HG03575 (cell line): ENCODE results near the gene AIFM1.

Experiments
- ATAC-seq: cut with Tn5 transposase; IDR thresholded peaks from one replicate; pipeline ENCODE4 v1.9.1; 2021; ENCODE audit not compliant: unreplicated experiment, insufficient number of reproducible peaks, low FRiP score; ENCODE audit errors: extremely low read depth

The AIFM1 gene

DNA sequence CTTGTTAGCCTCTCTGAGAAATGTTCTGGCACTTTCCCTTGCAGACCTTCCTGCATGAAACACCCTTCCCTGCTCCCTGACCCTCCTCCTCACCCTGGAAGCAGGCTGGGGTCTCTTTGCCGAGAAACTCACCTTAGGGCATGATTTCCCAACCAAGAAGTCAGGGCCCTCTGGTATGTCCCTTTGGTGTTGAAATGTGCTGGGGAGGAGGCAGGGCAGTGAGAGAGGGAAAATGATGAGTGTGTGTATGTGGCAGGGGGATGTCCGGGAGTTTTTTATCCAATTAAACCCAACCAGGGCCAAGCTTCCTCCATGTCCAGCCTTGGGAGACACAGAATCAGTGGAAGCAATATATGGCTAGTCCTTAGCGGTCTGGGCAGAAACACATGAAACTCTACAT is 60.4 kb downstream of the AIFM1 start:
- no peak for ATAC-seq

DNA sequence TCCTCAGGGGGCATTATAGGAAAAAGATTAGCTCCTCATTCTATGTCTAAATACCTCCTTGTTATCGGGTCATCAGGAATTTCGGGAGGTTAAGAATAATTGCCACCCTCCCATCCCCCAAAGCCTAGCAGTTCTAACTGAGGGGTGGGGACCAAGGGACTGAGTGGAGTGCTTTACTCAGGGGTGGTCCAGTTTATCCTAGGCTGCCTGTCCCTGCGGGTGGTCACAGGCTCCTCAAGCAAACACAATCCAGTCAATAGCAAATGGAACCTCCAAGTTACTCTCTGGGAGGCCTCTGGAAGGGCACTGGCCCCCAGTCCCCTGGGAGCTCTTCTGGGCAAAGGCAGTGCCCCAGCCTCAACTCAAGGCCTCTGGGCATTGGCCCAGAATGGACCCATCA is 62.0 kb downstream of the AIFM1 start:
- ATAC-seq = no peak

DNA sequence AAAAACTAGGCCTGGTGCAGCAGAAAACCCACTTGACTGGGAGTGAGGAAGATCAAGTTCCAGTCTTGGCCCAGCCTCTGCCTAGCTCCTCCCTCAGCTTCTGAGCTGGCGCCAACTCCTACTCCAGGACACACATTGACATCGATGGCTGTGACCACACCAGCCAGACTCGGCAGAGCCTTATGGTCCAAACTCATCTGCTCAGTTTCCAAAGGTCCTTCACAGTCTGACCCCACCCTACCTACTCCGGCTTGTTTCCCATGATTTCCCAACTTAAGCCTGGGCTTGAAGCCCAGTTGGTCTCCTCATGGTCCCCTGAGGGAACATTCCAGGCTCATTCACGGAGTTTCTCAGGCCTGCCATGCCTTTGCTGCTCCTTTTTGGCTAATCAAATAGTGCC is 65.5 kb downstream of the AIFM1 start:
- ATAC-seq = no peak

DNA sequence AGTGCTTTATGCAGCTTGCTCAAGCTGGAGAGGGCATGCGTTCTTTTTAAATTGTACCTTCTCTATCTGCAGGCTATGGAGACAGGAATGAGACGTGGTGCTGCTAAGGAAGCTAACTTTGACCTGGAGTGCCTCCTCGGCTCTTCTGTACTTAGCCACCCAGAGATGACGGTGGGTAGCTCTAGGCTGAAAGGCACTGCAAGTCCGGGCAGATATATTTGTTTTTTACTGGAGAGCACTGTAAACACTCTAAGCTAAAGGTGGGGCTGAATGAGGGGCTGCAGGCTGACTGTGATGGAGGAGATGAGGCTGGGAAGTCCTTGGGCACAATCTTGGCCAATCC is 67.5 kb downstream of the AIFM1 start:
- no peak for ATAC-seq

DNA sequence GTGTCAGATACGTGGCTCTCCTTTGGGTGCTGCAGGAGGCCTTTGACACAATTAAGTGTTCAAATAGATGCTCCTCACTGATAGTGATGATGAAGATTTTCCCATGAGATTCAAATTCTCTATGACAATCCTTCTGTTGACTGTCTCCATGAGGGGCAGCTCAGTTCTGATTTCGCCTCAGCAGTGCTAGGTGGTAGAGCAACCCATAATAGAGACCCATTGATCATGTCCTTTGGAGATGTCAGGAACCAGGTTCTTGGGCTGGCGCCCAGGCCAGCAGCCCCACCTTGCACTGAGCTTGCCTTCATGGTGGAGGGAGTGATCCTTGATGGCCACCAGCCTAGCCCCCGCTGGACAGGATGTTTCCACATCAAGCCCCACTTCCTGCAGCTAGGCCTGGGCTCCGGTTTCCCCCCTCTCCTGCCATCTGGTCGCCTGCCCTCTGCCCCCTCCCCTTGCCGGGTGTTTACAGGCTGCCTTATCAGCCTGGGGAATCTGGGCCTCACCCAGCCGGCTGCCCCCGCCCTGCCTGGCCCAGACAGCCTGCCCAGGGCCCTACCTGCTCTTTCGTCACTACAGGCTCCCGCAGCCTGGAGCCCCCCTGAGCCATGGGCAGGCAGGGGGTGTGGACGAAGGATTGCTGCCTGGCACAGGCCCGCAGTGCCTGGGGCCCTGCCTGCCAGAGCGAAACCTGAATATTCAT is 68.0 kb downstream of the AIFM1 start:
- no peak for ATAC-seq

DNA sequence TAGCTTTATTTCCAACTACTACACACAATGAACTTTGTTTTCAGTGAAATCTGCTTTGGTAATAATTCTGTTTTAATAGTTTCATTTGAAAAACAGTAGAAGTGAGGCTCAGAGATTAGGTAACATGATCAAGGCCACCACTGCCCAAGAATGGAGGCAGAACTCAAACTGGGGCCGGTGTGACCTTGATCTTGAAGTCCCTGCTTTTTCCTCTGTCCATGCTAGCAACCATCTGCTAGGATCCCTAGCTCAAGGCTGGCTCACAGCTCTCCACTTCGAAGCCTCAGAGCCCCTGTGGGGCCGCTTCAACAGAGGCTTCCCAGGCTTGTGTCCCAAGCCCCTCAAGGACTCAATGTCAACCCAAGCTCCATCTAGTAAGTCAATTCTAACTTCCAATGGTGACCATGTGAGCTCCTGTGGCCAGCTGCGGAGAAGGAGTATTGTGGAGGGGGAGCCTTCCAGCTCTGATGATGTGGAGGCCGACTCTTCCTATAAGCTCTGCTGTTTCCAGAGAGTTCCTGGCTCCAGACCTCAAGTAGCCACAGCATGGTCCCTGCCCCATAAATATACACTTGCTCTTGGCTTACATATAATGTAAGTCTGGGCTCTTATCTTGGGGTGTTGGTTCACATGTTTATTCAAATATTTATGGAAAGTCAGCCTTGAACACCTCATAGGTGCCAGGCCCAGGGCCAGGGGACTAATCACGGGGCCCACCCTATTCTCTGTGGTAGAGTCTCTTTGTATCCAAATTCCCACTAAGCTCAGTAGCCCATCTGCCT is 70.2 kb downstream of the AIFM1 start:
- ATAC-seq = no peak

DNA sequence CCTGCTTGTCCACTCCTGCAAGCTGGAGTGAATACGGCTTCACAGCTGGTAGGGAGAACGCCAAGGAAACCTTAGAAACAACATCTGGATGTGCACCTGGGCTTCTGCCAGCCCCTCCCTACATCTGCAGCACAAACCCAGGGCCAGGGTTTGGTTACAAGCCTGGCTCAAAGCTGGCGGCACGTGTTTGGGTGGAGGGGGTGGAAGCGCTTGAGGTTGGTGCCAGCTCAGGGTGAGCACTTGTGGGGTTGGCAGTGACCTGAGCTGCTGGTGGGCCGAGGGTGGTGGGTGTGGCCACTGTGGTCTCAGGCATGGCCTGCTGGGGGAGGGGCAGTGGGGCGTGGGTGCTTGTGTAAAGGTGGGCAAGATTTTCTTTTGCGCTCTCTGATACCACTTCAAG is 70.9 kb downstream of the AIFM1 start:
- ATAC-seq = no peak

DNA sequence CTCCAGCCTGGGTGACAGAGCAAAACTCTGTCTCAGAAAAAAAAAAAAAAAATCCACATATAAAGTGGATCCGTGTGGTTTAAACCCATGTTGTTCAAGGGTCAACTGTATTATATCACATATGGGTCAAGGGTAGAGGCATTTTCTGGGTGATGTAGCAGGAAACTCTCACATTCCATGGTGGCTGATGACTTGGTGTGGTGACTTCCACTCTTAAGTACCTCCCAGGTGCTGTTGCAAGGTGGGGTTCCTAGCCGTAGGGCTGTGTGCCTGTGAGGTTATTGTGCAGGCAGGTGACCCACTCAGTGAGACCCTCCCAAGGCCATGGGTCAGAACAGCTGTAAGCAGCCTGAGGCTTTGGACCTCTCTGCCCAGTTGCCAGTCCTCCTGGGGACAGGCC is 72.4 kb downstream of the AIFM1 start:
- no peak for ATAC-seq

DNA sequence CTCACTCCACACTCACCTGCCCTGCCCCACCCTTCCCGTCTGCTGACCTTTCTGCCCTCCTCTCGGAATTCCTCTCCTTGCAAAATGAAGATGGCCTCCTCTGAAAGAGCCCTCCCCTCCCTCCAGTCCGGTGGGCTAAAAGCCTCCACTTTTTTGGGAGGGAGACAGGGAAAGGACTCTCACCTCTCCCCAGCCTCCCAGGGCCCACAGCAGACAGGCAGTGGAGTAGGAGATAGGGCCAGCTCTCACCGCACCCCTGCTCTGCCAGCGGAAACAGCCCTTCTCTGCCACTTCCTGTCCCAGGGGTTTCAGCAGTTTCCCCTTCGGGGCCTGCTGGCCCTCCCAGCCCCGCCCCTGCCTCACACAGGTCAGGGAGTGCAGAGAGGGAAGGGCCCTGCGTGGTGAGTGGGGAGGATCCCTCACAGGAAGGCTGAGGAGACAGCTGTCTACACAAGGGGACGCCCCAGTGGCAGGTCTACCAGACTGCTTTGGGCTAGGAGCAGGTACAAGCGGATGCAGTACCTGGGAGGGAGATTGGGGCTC is 73.6 kb downstream of the AIFM1 start:
- ATAC-seq = peak; percentile 97

DNA sequence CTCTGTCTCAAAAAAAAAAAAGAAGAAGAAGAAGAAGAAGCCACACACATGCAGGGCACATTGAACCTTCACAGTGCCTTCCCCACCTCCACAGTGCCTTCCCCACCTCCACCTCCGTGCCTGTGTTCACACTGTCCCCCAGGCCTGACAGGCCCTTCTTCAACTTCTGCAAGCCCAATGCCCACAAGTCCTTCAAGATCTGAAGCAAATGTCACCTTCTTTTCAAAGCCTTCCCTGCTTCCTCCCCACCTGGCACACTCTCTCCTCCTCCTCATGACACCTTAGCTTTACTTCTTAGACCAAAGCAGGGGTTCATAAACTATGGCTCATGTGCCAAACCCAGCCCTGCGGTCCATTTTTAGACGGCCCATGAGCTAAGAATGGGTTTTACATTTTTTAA is 75.3 kb downstream of the AIFM1 start:
- no peak for ATAC-seq

DNA sequence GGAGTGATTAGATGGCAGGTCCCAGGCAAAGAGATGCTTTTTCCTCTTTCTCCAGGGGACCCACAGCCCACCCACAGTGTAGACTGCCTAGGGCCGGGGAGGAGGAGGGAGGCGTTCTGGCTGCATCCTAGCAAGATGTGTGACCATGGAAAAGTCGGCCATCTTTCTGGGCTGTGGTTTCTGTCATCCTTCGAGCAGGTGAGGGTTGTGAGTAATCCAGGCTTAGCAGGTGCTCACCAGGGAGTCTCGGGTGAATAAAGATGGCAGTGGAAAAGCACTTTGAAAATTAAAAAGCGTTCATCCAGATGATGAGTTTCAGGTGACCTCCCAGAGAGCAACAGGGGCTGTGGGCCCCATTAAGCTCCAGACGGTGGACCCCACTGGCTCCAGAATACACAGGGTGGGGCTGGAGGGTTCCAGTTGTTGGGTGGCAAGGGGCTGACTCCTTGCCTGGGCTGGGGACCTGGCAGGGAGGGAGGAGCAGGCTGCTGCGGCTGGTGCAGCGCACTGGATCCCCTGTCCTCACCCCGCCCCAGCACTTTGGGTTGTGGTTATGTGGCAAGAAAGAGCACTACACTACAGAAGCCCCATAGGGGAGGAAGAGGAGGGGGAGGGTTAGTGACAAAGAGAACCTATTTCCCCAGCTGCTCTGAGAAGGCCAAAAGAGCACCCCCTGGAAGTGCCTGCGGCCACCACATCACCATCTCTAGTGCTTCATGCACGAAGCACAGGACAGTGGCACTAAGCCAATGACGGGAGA is 79.0 kb downstream of the AIFM1 start:
- peak; percentile 33 for ATAC-seq

DNA sequence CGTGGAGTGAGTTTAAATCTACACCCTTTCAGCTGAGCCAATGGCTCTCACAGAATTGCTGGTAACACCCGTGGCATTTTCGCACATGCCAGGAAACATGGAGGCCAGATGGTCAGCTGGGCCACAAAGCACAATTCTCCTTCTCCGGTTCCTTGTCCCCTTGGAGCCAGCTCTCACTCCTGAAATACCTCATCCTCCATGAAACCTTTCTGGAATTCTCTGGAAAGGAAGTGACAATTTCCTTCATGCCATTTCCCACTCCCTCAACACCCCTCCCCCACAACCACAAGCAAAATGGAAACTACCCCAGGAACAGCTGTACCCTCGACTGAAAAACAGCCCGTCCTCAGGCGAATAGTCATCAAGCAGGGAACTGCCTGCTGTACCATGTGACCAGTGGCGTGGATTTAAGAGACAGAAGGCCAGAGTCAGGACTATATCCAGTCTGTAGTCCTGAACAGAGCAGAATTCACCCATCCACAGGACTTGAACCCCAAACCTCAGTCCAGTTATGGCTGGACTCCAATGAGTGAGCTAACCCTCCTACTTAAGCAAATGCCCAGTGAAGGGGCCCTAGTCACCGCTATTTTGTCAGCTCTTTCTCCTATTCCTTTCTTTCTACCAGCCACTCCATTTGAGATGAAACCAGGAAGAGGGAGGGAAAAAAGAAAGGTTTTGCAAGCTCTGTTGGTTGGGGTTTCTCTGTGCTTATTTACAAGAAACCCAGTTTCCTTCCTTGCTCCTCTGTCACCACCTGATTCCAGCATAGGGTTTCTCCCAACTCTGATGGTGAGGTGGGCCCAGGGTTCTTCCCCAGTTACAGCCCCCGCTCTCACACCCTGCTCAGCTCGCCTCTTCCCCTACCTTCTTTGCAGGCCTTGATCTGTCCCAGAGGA is 79.8 kb downstream of the AIFM1 start:
- no peak for ATAC-seq

DNA sequence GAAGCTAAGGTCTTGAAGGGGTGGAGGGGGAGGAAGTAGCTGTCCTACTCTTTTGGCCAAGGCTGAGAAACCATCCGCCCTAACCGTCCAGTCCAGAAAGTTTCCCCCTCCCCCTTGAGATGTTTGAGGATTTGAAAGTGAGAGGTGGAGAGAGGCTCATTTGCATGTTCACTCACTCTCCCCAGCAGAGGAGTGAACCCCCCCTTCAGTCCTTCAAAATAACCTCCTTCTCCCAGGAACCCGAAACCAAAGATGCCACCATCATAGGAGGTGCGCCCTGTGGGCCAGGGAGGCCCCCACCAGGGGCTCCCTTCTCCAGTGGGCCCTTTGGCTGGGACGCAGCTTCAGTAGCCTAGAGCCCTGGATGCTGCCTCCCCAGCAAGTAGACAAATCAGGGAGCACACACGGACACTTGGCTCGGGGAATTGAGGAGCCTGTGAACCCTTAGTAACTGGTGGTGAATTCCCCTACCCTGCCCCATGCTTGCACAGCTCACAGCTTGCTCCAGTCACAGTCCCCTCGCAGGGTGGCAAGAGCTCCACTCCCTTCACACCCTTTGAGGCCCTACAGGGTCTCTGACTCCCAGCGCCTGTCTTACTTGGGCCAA is 80.9 kb downstream of the AIFM1 start:
- no peak for ATAC-seq

DNA sequence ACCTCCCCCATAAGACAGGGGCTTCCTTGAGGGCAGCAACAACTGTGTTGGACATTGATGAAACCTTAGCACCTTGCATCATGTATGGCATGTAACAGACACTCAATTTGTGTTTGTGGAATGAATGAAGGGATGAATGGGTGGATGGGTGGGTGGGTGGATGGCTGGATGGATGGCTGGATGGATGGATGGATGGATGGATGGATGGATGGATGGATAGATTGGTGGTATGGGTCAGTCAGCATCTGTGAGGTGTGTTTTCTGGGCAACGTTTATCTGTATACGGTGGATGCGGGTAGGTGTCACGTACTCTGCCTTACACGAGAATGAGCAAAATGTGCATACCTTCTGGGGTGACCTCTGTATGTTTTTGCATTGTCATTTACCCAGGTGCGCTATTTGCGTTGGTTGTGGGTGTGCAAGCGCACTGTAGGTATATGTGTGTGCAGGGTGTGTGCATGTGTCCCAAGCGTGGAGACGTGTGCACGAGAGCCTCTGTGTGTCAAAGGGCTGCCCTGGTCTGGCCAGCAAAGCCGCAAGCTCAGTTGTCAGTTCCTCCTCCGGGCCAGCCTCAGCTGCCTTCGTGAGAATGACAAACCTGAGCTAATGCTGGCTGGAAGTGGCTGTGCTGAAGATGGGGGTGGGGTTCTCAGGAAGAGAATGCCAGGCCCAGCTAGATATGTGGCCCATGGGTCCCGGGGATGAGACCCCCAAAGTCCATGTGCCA is 81.8 kb downstream of the AIFM1 start:
- no peak for ATAC-seq

DNA sequence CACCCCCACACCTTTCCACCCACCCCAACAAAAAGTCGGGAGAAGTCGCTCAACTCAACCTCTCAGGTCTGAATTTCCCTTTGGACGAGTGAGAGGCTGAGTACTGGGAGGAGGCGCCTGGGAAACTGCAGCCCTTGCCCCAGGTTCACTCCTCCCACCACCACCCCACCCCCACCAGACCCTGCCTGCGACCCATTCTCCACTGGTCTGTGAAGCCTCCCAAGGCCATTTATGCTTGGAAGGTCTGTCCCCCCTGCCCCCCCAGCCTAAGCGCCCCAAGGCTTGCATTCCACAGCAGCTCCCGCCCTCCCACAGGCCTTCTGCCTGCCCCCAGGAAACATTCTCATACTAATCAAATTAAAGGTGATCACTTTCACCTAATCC is 82.5 kb downstream of the AIFM1 start:
- ATAC-seq = no peak

DNA sequence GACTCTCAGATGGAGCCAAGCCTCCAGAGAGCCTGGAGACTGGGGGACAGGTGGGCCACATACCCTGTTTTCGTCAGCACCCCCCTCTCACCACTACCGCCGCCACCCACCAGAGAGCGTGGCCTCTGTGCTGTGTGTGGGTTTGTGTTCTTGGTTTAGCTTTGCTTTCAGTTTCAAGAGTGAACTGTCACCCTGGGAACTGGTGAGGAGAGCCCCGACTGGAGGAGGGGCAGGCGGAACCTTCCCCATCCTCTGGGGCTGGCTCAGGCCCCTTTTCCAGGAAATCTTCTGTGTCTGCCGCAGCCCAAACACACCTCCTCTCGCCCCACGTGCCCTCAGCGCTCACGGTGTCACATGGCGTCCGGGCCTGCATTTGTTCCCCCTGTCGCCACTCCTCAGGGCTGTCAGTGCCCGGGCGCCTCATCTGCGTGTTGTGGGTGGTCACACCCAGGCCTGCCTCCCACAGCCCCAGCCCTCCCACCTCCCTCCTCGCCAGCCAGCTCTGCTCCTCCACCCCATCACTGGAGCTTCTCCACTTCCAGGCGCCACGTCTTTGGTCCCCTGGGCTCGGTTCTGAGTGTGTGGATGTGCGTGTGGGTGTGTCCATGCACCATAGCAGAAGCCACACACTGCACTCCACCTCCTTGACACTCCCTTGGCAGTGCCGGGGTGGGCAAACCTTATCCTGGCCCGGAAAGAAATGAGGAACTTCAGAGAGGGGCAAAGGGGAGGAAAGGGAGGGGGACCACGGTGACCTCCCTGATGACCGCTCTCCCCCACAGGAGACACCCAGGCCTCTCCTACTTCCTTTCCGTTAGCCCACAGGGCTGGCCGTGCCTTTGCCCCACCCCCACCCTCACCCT is 83.2 kb downstream of the AIFM1 start:
- peak; percentile 36 for ATAC-seq

DNA sequence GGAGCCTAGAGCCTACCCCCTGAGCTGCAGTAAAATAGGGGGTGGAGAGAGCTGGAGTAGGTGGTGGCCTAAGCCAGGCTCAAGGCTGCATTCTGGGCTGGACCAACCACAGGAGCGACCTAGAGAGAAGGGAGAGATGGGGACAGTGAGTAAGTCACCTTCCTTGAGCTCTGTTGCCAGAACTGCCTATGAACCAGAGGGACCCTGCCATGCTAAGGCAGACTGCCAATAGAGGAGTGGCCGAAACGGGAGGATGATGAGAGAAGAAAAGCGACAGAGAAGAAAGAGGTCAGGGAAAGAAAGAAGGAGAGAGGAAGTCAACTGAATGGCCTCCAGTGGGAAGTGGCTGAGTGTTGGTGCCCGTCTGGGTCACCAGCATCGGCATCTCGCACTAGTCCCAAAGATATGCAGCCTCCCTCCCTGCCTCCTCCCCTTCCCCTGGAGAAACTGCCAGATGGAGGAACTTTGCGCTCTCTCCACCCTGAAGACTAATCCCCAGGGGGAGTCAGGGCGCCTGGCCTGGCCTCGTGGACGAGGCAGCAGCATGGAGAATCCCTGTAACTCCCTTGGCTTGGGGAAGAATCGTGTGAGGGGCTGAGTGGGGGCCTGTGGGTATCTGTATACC is 84.1 kb downstream of the AIFM1 start:
- ATAC-seq = no peak
